Testis (tissue), 2 donors: ENCODE data around the gene ZNF524.

Source experiments
- POLR2A ChIP-seq: fragments of 450-650 bp; IDR thresholded peaks from one replicate; pipeline ENCODE4 v1.6.1; 2017; ENCODE audit warnings: antibody characterized with exemption, mild to moderate bottlenecking, moderate library complexity
- TF ChIP-seq, protein P1 (sequence below), 3 experiments: fragments of 450-650 bp in 2 of 3; fragments of 200-600 bp in 1 of 3; sonication (generic) in 1 of 3; IDR thresholded peaks; one replicate each; pipeline ENCODE4 v1.5.1; 2016 to 2019; ENCODE audit warnings: antibody characterized with exemption in 3 of 3, mild to moderate bottlenecking in 2 of 3, moderate library complexity in 1 of 3

DNA sequence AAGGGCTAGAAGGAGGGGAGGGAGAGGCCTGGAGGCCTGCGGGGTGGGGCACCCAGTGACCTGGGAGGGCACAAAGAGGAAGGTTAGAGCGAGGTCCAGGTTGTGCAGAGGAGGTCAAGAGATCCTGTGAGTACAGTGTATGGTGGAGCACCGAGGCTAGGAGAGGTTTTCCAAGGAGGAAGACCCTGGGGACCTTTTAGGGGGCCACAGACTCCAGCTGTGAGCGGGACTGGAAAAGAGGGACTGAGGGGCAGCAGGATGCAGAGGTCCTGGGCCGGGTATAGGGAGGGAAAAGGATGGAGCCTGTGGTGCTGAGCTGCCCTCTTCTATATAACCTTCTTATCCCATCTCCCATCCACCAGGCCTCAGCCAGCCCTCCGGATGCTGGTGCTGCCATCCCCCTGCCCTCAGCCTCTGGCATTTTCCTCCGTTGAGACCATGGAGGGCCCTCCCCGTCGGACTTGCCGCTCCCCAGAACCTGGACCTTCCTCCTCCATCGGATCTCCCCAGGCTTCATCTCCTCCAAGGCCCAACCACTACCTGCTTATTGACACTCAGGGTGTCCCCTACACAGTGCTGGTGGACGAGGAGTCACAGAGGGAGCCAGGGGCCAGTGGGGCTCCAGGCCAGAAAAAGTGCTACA is 44.2 kb downstream of the ZNF524 start:
- TF ChIP-seq, protein P1, sequence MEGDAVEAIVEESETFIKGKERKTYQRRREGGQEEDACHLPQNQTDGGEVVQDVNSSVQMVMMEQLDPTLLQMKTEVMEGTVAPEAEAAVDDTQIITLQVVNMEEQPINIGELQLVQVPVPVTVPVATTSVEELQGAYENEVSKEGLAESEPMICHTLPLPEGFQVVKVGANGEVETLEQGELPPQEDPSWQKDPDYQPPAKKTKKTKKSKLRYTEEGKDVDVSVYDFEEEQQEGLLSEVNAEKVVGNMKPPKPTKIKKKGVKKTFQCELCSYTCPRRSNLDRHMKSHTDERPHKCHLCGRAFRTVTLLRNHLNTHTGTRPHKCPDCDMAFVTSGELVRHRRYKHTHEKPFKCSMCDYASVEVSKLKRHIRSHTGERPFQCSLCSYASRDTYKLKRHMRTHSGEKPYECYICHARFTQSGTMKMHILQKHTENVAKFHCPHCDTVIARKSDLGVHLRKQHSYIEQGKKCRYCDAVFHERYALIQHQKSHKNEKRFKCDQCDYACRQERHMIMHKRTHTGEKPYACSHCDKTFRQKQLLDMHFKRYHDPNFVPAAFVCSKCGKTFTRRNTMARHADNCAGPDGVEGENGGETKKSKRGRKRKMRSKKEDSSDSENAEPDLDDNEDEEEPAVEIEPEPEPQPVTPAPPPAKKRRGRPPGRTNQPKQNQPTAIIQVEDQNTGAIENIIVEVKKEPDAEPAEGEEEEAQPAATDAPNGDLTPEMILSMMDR (IDR thresholded peaks at IDR 0.05): no peak
- TF ChIP-seq POLR2A: no peak
